Erythroblast (primary cell): ENCODE results near the gene ZP1.

Experiments
- DNase-seq, 2 experiments: peaks; one replicate each; lab custom pipeline; 2025; lab: John Stamatoyannopoulos, UW
- GATA1 ChIP-seq: IDR thresholded peaks from 2 replicates; pipeline ENCODE4 v1.6.1; 2011; ENCODE audit warnings: low read depth, mild to moderate bottlenecking, control low read depth, low read length, moderate library complexity
- POLR2A ChIP-seq: IDR thresholded peaks from 2 replicates; pipeline ENCODE4 v1.6.1; 2011; ENCODE audit warnings: mild to moderate bottlenecking, low read length

Gene ZP1

GRCh38 chr11:60872124-60872960 is 5.0 kb downstream of the ZP1 start:
- TF ChIP-seq POLR2A (no peak), GATA1 (no peak)
- no peak for DNase-seq

- TF ChIP-seq POLR2A (no peak), GATA1 (no peak)
- no peak for DNase-seq
Measured at GRCh38 chr11:60872961-60873524, 5.7 kb downstream of the ZP1 start.

- no peak for TF ChIP-seq GATA1
- no peak for TF ChIP-seq POLR2A
- no peak for DNase-seq
Measured at GRCh38 chr11:60873533-60873932, 6.2 kb downstream of the ZP1 start.

GRCh38 chr11:60874421-60875365 is 7.4 kb downstream of the ZP1 start:
- no peak for DNase-seq
- no peak for TF ChIP-seq POLR2A
- TF ChIP-seq GATA1: no peak

- no peak for TF ChIP-seq GATA1
- TF ChIP-seq POLR2A: no peak
- DNase-seq: no peak
Measured at GRCh38 chr11:60875366-60876167, 8.2 kb downstream of the ZP1 start.

- TF ChIP-seq POLR2A (no peak), GATA1 (no peak)
- DNase-seq: no peak
Measured at GRCh38 chr11:60876168-60876485, 8.8 kb downstream of the ZP1 start.

GRCh38 chr11:60878245-60879101 is 11.1 kb downstream of the ZP1 start:
- DNase-seq: no peak
- TF ChIP-seq GATA1 (no peak), POLR2A (no peak)

GRCh38 chr11:60879104-60879503 is 11.8 kb downstream of the ZP1 start:
- no peak for DNase-seq
- TF ChIP-seq GATA1 (no peak), POLR2A (no peak)

GRCh38 chr11:60879971-60880588 is 12.7 kb downstream of the ZP1 start:
- no peak for TF ChIP-seq GATA1
- no peak for TF ChIP-seq POLR2A
- no peak for DNase-seq

- DNase-seq: no peak
- no peak for TF ChIP-seq GATA1
- TF ChIP-seq POLR2A: no peak
Measured at GRCh38 chr11:60880643-60881282, 13.4 kb downstream of the ZP1 start.

- no peak for TF ChIP-seq GATA1
- no peak for TF ChIP-seq POLR2A
- peak; percentile 59 to 65 for DNase-seq
Measured at GRCh38 chr11:60887556-60887955, 20.2 kb downstream of the ZP1 start.
